ENCODE measurements around the gene IL26.

DNA sequence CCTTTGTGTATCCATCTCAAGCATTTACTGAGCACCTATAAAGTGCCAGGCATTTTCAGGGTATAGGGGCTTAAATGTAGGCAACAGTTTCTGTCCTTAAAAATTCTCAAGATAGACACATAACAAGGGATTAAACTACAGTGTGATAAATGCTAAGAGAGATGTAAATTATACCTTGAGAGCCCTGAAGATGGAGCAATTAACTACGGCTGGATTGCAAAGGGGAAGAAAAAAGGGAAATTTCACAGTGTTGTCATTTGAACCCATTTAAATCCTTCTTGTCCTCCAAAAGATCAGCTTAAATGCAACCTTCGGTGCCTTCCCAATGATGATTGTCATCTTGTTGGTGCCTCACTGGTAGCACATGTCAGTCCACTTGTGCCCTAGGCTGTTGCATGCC lies 11.5 kb upstream of the IL26 start:
- TF ChIP-seq CTCF (conservative IDR thresholded peaks at IDR 0.05) (no peak), EZH2 (IDR thresholded peaks at IDR 0.05; ENCODE audit: low read depth) (no peak)

Data from PC-9 (cell line).